NCI-H1105 (cell line): ENCODE results near the gene CLIC3.

ENCODE experiments used
- DNase-seq: peaks from one replicate; lab custom pipeline; 2025; lab: John Stamatoyannopoulos, UW

CLIC3 gene

GRCh38 chr9:136964171-136964689 is 32.1 kb downstream of the CLIC3 start:
- no peak for DNase-seq

- DNase-seq = no peak
Measured at GRCh38 chr9:136963751-136964150, 32.6 kb downstream of the CLIC3 start.

- DNase-seq = no peak
Measured at GRCh38 chr9:136963341-136963740, 33.0 kb downstream of the CLIC3 start.

- DNase-seq = no peak
Measured at GRCh38 chr9:136962701-136963248, 33.6 kb downstream of the CLIC3 start.

GRCh38 chr9:136962163-136962562 is 34.2 kb downstream of the CLIC3 start:
- DNase-seq = no peak

- DNase-seq = no peak
Measured at GRCh38 chr9:136961279-136962065, 34.9 kb downstream of the CLIC3 start.

- DNase-seq = no peak
Measured at GRCh38 chr9:136960938-136961275, 35.5 kb downstream of the CLIC3 start.

GRCh38 chr9:136960212-136960937 is 36.0 kb downstream of the CLIC3 start:
- no peak for DNase-seq

- no peak for DNase-seq
Measured at GRCh38 chr9:136958898-136959850, 37.2 kb downstream of the CLIC3 start.

GRCh38 chr9:136958473-136958872 is 37.9 kb downstream of the CLIC3 start:
- no peak for DNase-seq

GRCh38 chr9:136957901-136958300 is 38.5 kb downstream of the CLIC3 start:
- no peak for DNase-seq

- no peak for DNase-seq
Measured at GRCh38 chr9:136957461-136957860, 38.9 kb downstream of the CLIC3 start.

- DNase-seq = no peak
Measured at GRCh38 chr9:136956604-136957003, 39.8 kb downstream of the CLIC3 start.

- DNase-seq = no peak
Measured at GRCh38 chr9:136955943-136956335, 40.4 kb downstream of the CLIC3 start.

- DNase-seq = no peak
Measured at GRCh38 chr9:136955202-136955942, 41.0 kb downstream of the CLIC3 start.

- DNase-seq = no peak
Measured at GRCh38 chr9:136954270-136955083, 41.9 kb downstream of the CLIC3 start.

GRCh38 chr9:136953771-136954269 is 42.5 kb downstream of the CLIC3 start:
- no peak for DNase-seq

GRCh38 chr9:136952876-136953770 is 43.2 kb downstream of the CLIC3 start:
- DNase-seq = no peak

GRCh38 chr9:136952321-136952850 is 44.0 kb downstream of the CLIC3 start:
- DNase-seq = no peak
